Calu3 (cell line): Measurements from ENCODE around the gene FYB2. TPM values are rescaled to one million over a fixed set of nuclear protein-coding genes. Genes with fewer than 3 reads are reported as not detected.

Experiments used
- BruUV-seq: library from RNA; stranded (reverse); fragments of 400-500 nt; replicated peaks from 2 replicates; lab custom pipeline; 2021; lab: Mats Ljungman, UMichigan
- CTCF ChIA-PET: fragments of 300-600 bp; sonication (Branson Sonifier 250); formaldehyde crosslinking; loops from one replicate; lab custom pipeline; 2022; ENCODE audit warnings: antibody characterized with exemption; lab: Charles Lee
- DNase-seq: peaks from one replicate; pipeline ENCODE4 v3.0.0; 2022
- H3K27ac Mint-ChIP-seq: one replicate; pipeline ENCODE4 v1.8.0; 2022; ENCODE audit warnings: mixed read lengths; ENCODE audit not compliant: unreplicated experiment
- H3K27me3 Mint-ChIP-seq: one replicate; pipeline ENCODE4 v1.8.0; 2022; ENCODE audit warnings: mixed read lengths; ENCODE audit not compliant: unreplicated experiment
- H3K36me3 Mint-ChIP-seq: one replicate; pipeline ENCODE4 v1.8.0; 2022; ENCODE audit warnings: mild to moderate bottlenecking, moderate library complexity, mixed read lengths; ENCODE audit not compliant: insufficient read depth, unreplicated experiment
- H3K4me1 Mint-ChIP-seq: one replicate; pipeline ENCODE4 v1.8.0; 2022; ENCODE audit warnings: mild to moderate bottlenecking, low read depth, mixed read lengths; ENCODE audit not compliant: unreplicated experiment
- H3K4me3 Mint-ChIP-seq: one replicate; pipeline ENCODE4 v1.8.0; 2022; ENCODE audit warnings: mild to moderate bottlenecking, low read depth, moderate library complexity, mixed read lengths; ENCODE audit not compliant: unreplicated experiment
- H3K9me3 Mint-ChIP-seq: one replicate; pipeline ENCODE4 v1.8.0; 2022; ENCODE audit warnings: low read depth, mixed read lengths; ENCODE audit not compliant: unreplicated experiment
- intact Hi-C: fragments of 100-400 bp; cut with micrococcal nuclease; formaldehyde crosslinking; loops from one replicate; pipeline ENCODE4 v1.10.0; 2022; ENCODE audit not compliant: unreplicated experiment
- total RNA-seq: library from RNA; stranded (reverse); gene quantifications from 2 replicates; pipeline ENCODE4 v1.2.3, GENCODE V29; 2022
- TF ChIP-seq, protein P1 (sequence below): fragments of 200-600 bp; IDR thresholded peaks from one replicate; pipeline ENCODE4 v1.8.0; 2022; ENCODE audit warnings: antibody characterized with exemption; ENCODE audit not compliant: unreplicated experiment

Gene FYB2
- total RNA-seq, 1 experiment from 2014 or later: not detected

DNA sequence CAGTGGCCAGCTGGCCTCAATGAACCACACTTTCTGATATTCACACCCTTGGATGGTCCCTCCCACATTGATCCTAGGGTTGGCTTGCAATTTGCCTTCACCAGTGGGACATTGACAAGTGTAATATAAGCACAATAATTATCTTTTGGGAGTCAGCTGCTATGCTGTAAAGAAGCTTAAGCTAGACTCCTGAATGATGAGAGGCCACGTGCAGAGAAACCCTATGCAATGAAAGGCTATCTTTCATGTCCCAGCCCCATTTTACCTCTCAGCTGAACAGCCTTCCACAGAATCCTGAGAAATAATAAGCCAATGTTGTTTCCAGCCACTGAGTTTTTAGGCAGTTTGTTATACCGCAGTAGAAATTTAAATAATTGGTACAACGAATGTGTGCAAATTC is 24.3 kb upstream of the FYB2 start:
- BruUV-seq: no TSS peak
- Mint-ChIP-seq H3K9me3 (peaks cover 8% of the 10 kb centered on the region), H3K4me3 (no peak overlapping the region), H3K36me3 (no peaks in the 10 kb centered on the region), H3K27me3 (peaks cover 11% of the 10 kb centered on the region), H3K27ac (no peak overlapping the region), H3K4me1 (no peaks in the 10 kb centered on the region)
- DNase-seq: no peak
- CTCF ChIA-PET: no interaction called here
- TF ChIP-seq, protein P1, sequence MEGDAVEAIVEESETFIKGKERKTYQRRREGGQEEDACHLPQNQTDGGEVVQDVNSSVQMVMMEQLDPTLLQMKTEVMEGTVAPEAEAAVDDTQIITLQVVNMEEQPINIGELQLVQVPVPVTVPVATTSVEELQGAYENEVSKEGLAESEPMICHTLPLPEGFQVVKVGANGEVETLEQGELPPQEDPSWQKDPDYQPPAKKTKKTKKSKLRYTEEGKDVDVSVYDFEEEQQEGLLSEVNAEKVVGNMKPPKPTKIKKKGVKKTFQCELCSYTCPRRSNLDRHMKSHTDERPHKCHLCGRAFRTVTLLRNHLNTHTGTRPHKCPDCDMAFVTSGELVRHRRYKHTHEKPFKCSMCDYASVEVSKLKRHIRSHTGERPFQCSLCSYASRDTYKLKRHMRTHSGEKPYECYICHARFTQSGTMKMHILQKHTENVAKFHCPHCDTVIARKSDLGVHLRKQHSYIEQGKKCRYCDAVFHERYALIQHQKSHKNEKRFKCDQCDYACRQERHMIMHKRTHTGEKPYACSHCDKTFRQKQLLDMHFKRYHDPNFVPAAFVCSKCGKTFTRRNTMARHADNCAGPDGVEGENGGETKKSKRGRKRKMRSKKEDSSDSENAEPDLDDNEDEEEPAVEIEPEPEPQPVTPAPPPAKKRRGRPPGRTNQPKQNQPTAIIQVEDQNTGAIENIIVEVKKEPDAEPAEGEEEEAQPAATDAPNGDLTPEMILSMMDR: no peak
- intact Hi-C loops: no loop called here

DNA sequence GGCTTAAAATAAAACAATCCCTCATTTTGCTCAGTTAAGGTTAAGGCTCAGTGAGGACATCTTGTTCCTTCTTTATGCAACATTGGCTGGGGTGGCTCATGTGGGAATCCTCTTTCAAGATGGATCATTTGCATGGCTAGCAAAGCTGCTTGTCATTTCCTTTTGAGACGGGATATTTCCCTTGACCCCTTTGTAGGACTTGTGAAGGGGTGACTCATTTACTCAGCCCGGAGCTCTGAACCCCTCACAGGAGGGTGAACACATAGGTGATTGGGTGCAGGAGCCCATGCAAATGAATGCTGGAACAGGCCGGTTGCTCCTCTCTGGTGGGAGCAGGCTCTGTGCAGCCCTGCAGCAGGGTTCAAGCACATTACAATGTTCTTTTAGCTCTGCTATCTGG is 19.6 kb upstream of the FYB2 start:
- intact Hi-C loops: loop anchor here (10.0 kb wide), 1 partner anchor 1206 kb away; no protein-coding TSS in a partner anchor
- H3K4me3 Mint-ChIP-seq: no peak overlapping the region

DNA sequence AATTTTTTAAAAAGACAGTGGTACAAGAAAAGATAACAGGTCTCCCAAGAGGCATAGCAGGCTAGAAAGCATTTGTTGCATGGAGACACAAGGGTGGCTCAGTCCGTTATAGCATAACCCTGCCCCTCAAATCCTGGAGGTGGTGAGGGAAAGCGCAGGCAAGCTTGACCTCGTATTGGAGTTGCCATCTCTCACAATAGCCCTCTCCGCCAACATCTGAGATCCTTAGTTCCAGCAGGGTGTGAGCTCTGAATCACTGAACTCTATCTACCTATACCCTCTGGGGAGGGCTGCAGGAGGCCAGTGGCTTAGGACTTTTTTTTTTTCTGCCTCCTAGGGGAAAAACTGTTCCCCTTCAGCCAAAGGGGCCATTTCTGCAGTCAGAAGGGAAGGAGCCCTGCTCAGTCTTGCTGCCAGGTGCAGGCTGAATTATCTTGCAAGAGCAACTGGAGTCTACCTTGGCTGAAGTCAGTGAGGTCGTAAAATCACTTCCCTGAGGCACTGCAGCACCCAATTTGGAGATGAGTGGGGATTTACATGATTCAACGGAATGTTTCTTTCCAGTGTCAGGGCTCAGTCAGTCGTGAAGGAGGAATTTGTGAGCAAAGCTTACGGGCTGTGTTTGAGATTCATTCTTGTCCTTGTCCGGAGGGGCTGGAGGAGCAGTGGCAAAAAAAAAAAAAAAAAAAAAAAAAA is 18.2 kb upstream of the FYB2 start:
- TF ChIP-seq, protein P1: no peak
- Mint-ChIP-seq H3K27ac (no peak overlapping the region), H3K36me3 (no peaks in the 10 kb centered on the region), H3K27me3 (peaks cover 22% of the 10 kb centered on the region), H3K4me3 (no peak overlapping the region), H3K4me1 (no peaks in the 10 kb centered on the region), H3K9me3 (no peaks in the 10 kb centered on the region)
- intact Hi-C loops: loop anchor here (10.0 kb wide), 1 partner anchor 1207 kb away; no protein-coding TSS in a partner anchor
- no peak for DNase-seq
- BruUV-seq: no TSS peak
- CTCF ChIA-PET: no interaction called here

More for the DNA sequence above, 19.6 kb upstream of the FYB2 start:
- H3K9me3 Mint-ChIP-seq: no peaks in the 10 kb centered on the region
- H3K4me1 Mint-ChIP-seq: no peaks in the 10 kb centered on the region
- no TSS peak for BruUV-seq
- no peak for DNase-seq
- no peaks in the 10 kb centered on the region for H3K36me3 Mint-ChIP-seq
- no peak overlapping the region for H3K27ac Mint-ChIP-seq
- CTCF ChIA-PET: no interaction called here
- TF ChIP-seq, protein P1: no peak
- H3K27me3 Mint-ChIP-seq: peaks cover 22% of the 10 kb centered on the region

DNA sequence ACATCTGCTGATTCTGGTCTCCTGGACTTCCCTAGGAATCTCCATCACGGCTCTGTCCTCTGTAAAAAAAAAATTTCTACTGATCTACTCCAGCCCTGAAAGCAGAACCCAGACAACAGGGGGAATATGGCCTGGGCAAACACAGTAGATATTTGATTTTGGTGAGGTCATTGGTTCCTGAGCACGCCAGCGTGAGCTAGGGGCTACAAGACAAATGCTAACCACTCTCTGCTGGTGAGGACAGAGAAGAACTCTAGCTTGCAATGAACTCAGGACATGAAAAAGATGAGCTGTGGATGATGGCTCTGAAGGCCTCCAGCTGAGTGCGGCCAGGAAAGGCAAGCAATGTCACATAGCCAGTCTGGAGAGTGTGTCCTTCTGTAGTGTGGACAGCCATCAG is 17.2 kb upstream of the FYB2 start:
- TF ChIP-seq, protein P1: no peak
- intact Hi-C loops: loop anchor here (10.0 kb wide), 1 partner anchor 1208 kb away; no protein-coding TSS in a partner anchor
- BruUV-seq: no TSS peak
- Mint-ChIP-seq H3K9me3 (no peaks in the 10 kb centered on the region), H3K4me1 (no peaks in the 10 kb centered on the region), H3K36me3 (no peaks in the 10 kb centered on the region), H3K27me3 (peaks cover 22% of the 10 kb centered on the region), H3K27ac (no peak overlapping the region), H3K4me3 (no peak overlapping the region)
- CTCF ChIA-PET: no interaction called here
- no peak for DNase-seq
